ENCODE results near the gene C4orf51.

GRCh38 chr4:145773581-145774234, 93.8 kb downstream of the C4orf51 start:
- TF ChIP-seq NFRKB (IDR thresholded peaks at IDR 0.05) (no peak), RERE (CRISPR knock-in tag; IDR thresholded peaks at IDR 0.05; ENCODE audit: low read depth) (no peak), CREB1 (IDR thresholded peaks at IDR 0.05) (no peak), CREB1 (CRISPR knock-in tag; IDR thresholded peaks at IDR 0.05) (no peak), MXD3 (CRISPR knock-in tag; IDR thresholded peaks at IDR 0.05) (no peak), YY1 (IDR thresholded peaks at IDR 0.05; ENCODE audit: insufficient read depth, insufficient replicate concordance, low read depth, low read length) (no peak), CTCF (CRISPR knock-in tag; IDR thresholded peaks at IDR 0.05) (no peak), NR2C2 (CRISPR knock-in tag; IDR thresholded peaks at IDR 0.05; ENCODE audit: borderline replicate concordance) (no peak)

Measured in HepG2 (cell line).